Measurements from ENCODE around the gene OR2Z1.

OR2Z1 gene, protein sequence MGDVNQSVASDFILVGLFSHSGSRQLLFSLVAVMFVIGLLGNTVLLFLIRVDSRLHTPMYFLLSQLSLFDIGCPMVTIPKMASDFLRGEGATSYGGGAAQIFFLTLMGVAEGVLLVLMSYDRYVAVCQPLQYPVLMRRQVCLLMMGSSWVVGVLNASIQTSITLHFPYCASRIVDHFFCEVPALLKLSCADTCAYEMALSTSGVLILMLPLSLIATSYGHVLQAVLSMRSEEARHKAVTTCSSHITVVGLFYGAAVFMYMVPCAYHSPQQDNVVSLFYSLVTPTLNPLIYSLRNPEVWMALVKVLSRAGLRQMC

DNA sequence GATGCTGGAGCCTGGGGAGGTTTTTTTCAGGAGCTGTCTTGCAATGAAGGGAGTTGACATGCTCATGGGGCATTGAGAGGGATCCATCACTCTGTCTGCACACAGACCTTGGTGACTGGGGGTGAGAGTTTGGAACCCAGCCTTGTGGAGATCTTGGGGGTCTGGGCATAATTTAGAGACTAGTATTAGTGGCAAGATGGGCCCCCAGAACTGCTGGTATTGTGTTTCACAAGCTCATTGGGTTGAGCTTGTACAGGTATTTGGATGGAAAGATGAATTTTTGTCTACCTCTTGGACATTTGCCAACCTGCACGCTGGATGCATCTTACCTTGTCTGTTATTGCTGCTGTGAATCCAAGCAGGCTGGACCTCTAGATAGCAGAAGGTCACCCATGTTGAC, at the start of gene OR2Z1:
Gene OR2Z1, plus strand, starts transcription at position 301 of the 400 bp plus-strand sequence. CDS start 9,395 bp downstream, outside the sequence.
- TF ChIP-seq CTCF (IDR thresholded peaks at IDR 0.05; ENCODE audit: control insufficient read depth, extremely low read depth, insufficient read depth): no peak

DNA sequence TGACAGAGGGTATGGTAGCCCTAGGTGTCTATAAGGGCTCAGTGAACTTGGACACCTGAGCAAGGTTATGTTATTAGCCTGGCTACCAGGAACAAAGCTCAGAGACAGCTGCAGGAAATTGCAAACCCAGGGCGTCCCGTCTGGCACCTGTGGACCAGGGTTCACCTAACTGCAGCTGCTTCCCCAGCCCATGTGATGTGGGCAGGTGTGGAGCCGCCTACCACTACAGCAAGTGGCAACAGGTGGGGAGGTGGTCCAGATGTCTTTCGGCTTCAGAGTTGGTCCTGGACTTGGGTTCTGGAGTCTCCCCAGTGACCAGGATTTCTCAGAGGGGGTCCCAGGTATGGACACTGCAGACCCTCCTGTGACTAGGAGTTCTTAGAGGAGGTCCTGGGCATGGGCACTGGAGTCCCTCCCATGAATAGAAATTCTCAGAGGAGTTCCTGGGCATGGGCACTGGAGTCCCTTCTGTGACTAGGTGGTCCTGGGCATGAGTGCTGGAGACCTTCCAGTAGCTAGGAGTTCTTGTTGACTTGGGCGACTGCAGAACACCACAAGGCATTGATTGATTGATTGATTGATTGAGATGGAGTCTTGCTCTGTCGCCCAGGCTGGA, 48.0 kb upstream of the OR2Z1 start:
- no peak overlapping the region for H3K4me3 ChIP-seq (ENCODE audit: low read depth, low read length)
- DNase-seq (ENCODE audit: low read depth): no peak
- TF ChIP-seq CTCF (IDR thresholded peaks at IDR 0.05; ENCODE audit: control insufficient read depth, extremely low read depth, insufficient read depth): no peak

More for the DNA sequence above, at the start of gene OR2Z1:
- H3K4me3 ChIP-seq (ENCODE audit: low read depth, low read length): no peak within 1 kb of the TSS
- no peak for DNase-seq (ENCODE audit: low read depth)

DNA sequence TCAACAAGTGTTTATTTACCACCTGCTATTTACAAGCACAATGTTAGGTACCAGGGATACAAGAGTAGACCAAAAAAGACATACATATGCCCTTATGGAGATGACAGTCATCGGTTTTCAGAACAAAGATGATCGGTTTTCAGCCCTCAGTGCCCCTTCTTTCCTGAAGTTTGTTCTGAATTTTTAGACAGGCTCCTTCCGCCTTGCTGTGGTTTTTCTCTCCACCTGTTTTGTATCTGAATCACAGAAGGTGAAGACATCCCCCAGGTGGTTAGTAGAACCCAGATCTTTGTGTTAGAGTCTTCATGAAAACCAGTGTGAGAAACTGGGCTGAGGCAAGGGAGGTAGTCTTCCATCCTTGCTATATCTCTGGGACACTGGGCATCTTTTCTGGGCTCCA, 46.4 kb upstream of the OR2Z1 start:
- no peak overlapping the region for H3K4me3 ChIP-seq (ENCODE audit: low read depth, low read length)
- DNase-seq (ENCODE audit: low read depth): no peak
- TF ChIP-seq CTCF (IDR thresholded peaks at IDR 0.05; ENCODE audit: control insufficient read depth, extremely low read depth, insufficient read depth): no peak

- TF ChIP-seq CTCF (IDR thresholded peaks at IDR 0.05; ENCODE audit: control insufficient read depth, extremely low read depth, insufficient read depth): no peak
- DNase-seq (ENCODE audit: low read depth): no peak
- H3K4me3 ChIP-seq (ENCODE audit: low read depth, low read length): no peak overlapping the region
Measured at GRCh38 chr19:8678244-8678807, 43.1 kb upstream of the OR2Z1 start.

GRCh38 chr19:8680676-8681344, 40.6 kb upstream of the OR2Z1 start:
- DNase-seq (ENCODE audit: low read depth): no peak
- TF ChIP-seq CTCF (IDR thresholded peaks at IDR 0.05; ENCODE audit: control insufficient read depth, extremely low read depth, insufficient read depth): no peak
- no peak overlapping the region for H3K4me3 ChIP-seq (ENCODE audit: low read depth, low read length)

- H3K4me3 ChIP-seq (ENCODE audit: low read depth, low read length): no peak overlapping the region
- no peak for TF ChIP-seq CTCF (IDR thresholded peaks at IDR 0.05; ENCODE audit: control insufficient read depth, extremely low read depth, insufficient read depth)
- DNase-seq (ENCODE audit: low read depth): no peak
Measured at GRCh38 chr19:8681345-8682029, 39.9 kb upstream of the OR2Z1 start.

Data from LNCaP clone FGC (cell line).